ENCODE results near the gene GAK. TPM values are rescaled to one million over a fixed set of nuclear protein-coding genes. Genes with fewer than 3 reads are reported as not detected.

GAK gene
- 57.1 and 66.0 TPM in 2 replicates for total RNA-seq

GRCh38 chr4:931960-932712, at the start of gene GAK, which contains the start of gene TMEM175:
Gene GAK (minus strand): TSS chr4:932316. CDS start chr4:932187, 129 bp downstream.
Gene TMEM175 (plus strand): TSS chr4:932460. CDS start chr4:947740, 15,280 bp downstream.

GRCh38 chr4:973431-974397, 41.6 kb upstream of the GAK start, which contains the start of gene DGKQ:
Gene DGKQ (minus strand): TSS chr4:973569. CDS start chr4:973482, 87 bp downstream.

GRCh38 chr4:825971-826330, 106.2 kb downstream of the GAK start, which contains the start of gene CPLX1:
Gene CPLX1 (minus strand): TSS chr4:826129. CDS start chr4:824522, 1,607 bp downstream.

Other genes starting within 250 kb of the GAK start
- 0.55 and 1.00 TPM in 2 replicates for gene SLC49A3, start 243.2 kb downstream of the GAK start, total RNA-seq
- 35.0 and 45.2 TPM in 2 replicates for gene PCGF3, start 226.5 kb downstream of the GAK start, total RNA-seq
- under 0.01 TPM in 1 of 2 replicates, not detected in the other for gene CPLX1, start 106.2 kb downstream of the GAK start, total RNA-seq
- gene TMEM175, start 144 bp upstream of the GAK start, total RNA-seq = 9.1 and 10.5 TPM in 2 replicates
- gene DGKQ, start 41.3 kb upstream of the GAK start, total RNA-seq = 19.7 and 25.6 TPM in 2 replicates
- gene IDUA, start 54.7 kb upstream of the GAK start, total RNA-seq = 8.2 and 14.0 TPM in 2 replicates
- gene SLC26A1, start 61.1 kb upstream of the GAK start, total RNA-seq = not detected in 2 replicates
- gene FGFRL1, start 79.3 kb upstream of the GAK start, total RNA-seq = 7.1 and 10.1 TPM in 2 replicates
- 0.44 and 2.0 TPM in 2 replicates for gene RNF212, start 181.2 kb upstream of the GAK start, total RNA-seq
- 216 and 281 TPM in 2 replicates for gene SPON2, start 240.3 kb upstream of the GAK start, total RNA-seq

All from uterine smooth muscle cell (primary cell).